Activated CD4-positive, CD25-positive, alpha-beta regulatory T cell treated with anti-CD3 and anti-CD28 coated beads, Interleukin-2, amount 50 U/mL, for 16 hours (primary cell): Measurements from ENCODE around the gene RNF215.

Experiments used
- DNase-seq: peaks from one replicate; pipeline ENCODE4 v3.0.0-alpha.2; 2020; ENCODE audit warnings: low read depth, low spot score

Gene RNF215

GRCh38 chr22:30332994-30333706, 54.1 kb downstream of the RNF215 start:
- DNase-seq, result no peak

GRCh38 chr22:30332551-30332950, 54.7 kb downstream of the RNF215 start:
- no peak for DNase-seq
